RKO (cell line): ENCODE results near the gene NR3C1.

Source experiments
- DNase-seq: peaks from one replicate; pipeline ENCODE4 v3.0.0-alpha.2; 2016; ENCODE audit warnings: low spot score

NR3C1 gene

GRCh38 chr5:143403593-143404415 is at the start of gene NR3C1:
NR3C1 (minus strand) TSS chr5:143403686; CDS start chr5:143400839, 2,847 bp downstream.
- no peak for DNase-seq

- DNase-seq: no peak
These were observed 46.3 kb upstream of the NR3C1 start for GRCh38 chr5:143449772-143450171.

GRCh38 chr5:143448518-143448917 is 45.0 kb upstream of the NR3C1 start:
- DNase-seq: no peak

GRCh38 chr5:143447983-143448382 is 44.5 kb upstream of the NR3C1 start:
- no peak for DNase-seq

GRCh38 chr5:143446535-143447226 is 43.2 kb upstream of the NR3C1 start:
- no peak for DNase-seq

GRCh38 chr5:143445776-143446175 is 42.3 kb upstream of the NR3C1 start:
- DNase-seq: no peak

DNA sequence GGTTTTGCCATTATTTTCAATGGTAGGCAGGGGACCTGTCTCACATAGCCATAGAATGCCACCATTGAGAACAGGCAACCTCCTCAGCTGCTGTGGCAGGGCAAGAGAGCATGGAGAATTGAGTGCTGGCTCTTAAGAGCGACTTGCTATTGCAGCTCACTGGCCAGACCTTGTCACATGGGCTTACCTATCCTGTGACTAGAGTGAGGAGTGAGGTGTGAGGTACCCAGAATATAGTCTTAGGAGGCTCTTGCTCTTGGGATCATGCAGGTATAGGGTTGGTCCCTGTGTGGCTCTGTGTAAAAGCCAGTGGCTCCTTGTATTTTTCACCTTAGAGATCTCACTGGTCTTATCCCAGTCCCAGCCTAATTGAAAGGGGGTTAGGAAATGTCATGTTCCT is 39.8 kb upstream of the NR3C1 start:
- DNase-seq: no peak

GRCh38 chr5:143442385-143442784 is 38.9 kb upstream of the NR3C1 start:
- DNase-seq: no peak

DNA sequence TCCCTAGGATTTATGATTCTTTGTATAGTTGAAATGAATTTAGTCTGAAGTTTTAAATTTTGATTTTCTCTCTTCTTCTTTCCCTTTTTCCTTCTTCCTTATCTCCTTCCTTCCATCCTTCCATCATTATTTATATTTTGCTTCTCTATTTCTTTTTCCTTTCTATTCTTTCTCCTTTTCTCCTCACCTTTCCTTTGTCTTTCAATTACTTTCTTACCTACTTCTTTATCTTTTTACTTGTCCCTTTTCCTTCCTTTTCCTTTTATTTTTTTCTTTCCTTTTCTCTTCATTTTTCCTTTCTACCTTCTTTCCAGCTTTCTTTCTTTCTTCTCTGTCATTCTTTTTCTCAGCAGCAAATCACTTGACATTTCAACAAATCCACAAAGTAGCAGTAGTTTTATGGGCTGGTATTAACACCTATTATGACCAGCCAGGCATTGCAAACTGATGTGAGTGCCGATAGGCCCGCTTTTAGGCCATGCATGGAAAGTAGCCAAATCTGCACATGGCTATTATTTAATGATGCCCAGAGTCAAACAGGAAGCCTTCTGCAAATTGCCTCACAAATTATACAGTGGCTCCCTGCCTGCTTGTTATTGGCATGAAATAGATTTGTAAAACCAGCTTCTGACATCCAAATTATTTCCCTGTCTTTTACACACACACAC is 37.1 kb upstream of the NR3C1 start:
- no peak for DNase-seq

GRCh38 chr5:143437666-143438273 is 34.3 kb upstream of the NR3C1 start:
- no peak for DNase-seq

DNA sequence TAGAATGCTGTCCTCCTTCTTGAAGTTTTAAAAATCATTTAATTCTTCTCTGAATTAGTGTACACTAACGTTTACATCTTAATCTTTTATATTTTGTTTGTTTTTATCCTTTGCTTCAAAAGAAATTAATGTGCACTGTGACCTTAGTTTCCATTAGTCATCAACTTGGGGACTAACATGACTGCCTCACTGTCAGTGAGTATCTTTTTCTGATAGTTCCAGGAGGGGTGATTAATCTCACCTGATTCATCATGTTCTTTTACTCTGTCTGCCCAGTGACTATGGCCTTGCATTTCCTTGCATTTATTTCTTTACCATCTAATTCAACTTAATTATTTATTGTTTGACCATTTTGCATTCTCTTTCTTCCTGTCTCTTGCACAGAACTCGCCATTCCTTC is 33.4 kb upstream of the NR3C1 start:
- peak; percentile 40 for DNase-seq

DNA sequence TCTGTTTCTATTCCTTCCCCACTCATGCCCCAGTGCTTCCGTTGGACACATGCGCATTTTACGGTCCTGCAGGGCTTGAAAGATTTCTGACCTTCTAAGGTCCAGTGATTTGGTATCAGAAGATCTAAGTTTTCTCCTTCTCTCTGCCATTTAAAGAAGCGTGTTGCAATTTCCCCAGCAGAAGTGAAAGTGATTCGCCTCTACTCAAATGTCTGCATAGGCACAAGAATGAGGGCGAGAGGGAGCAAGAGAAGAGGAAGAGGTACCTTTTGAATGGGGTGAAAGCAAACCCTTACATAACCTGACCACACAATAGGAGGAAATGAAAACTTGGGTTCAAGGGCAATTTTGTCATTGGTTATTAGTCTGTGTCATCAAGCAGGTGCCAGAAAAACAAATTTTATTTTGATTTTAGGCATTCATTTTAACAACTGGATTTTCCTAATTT is 31.7 kb upstream of the NR3C1 start:
- DNase-seq: no peak

- DNase-seq: no peak
These were observed 31.0 kb upstream of the NR3C1 start for GRCh38 chr5:143434261-143435209.

DNA sequence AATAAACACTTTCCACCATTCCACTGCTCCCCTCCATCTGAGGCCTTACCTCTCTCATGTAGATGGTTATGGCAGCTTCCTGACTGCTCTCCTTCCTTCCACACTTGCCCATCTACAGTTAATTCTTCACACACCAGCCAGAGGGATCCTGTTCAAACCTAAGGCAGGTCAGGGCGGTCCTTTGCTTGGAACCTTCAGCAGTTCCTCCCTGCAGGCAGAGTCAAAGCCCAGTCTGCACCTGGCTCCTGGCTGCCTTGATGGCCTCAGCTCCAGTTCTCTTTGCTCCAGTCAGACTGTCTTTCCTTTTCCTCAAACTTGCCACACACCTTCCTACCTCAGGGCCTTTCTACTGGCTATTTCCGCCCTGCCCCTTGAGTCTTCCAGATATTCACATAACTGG is 30.2 kb upstream of the NR3C1 start:
- no peak for DNase-seq

GRCh38 chr5:143432658-143433239 is 29.3 kb upstream of the NR3C1 start:
- no peak for DNase-seq

DNA sequence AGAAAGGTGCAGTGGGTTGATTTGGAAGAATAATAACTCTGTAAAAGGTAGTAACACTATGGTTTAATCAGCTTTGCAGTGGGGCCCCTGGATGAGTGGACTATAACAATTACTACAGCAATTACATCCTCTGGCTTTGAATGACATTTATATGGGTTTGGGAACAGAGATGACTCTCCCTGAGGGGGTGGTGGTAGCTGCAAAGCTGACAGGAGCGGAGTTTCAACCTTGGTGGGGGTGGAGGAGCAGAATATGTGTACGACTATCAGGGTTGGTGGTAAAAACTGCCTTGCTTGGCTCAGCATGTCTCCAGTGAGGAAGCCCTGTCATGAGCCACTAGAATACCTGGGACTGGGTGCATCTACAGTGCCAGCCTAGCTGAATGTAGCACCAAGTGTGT is 28.3 kb upstream of the NR3C1 start:
- no peak for DNase-seq

DNA sequence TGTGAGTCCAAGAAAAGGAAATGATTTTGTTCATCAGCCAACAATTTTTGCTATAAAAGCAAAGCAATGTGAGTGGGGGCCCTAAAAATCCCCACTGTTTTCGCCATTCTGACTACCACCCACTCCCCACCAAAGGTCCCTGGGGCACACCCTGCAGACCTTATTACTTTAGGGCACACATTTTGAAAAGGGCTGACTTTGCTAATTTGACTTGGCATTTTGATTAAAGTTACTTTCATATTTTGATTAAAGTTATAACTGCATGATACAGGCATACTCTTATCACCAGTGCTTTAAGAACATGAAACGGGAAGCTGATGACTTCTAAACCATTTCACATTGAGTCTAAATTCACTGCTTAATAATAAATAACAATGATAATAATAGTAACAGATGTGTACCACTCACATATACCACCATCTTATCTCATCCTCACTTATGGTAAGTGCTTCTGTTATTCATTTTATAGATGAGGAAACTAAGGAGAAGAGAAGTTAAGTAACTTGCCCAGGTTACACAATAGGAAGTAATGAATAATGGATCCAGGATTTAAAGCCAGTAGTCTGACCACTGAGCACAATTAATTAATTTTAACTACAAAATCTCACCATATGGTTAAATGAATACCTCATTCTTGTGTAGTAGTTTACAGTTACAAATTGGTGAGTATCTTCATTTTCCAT is 25.4 kb upstream of the NR3C1 start:
- no peak for DNase-seq

DNA sequence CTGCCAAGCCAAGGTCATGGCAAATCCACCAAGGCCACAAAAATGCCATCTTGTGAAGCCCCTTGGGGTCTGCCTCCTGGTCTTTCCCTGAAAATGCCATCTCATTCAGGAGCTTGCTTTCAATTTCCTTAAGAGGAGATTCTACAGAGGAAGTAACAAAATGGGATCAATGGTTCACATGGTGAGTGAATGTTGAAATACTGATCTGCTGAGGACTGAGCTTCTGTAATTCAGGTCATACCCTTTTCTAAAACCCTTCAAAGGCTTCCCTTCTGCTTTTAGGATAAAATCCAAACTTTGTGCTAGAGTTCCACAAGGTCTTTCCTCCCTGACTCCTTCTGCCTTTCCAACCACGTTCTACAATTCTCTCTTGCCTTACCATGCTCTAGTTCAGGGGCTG is 24.7 kb upstream of the NR3C1 start:
- no peak for DNase-seq

GRCh38 chr5:143427122-143427735 is 23.7 kb upstream of the NR3C1 start:
- no peak for DNase-seq

GRCh38 chr5:143426437-143426991 is 23.0 kb upstream of the NR3C1 start:
- DNase-seq: no peak
